HG02884 (cell line): ENCODE results near the gene FMC1.
"Not testable (repeated sequence)": the region's sequence is repeated elsewhere in the genome, so short reads cannot be mapped to it uniquely, and the experiment has no call there.

ENCODE experiments used
- ATAC-seq: cut with Tn5 transposase; IDR thresholded peaks from one replicate; pipeline ENCODE4 v1.9.1; 2021; ENCODE audit warnings: mild to moderate bottlenecking, moderate library complexity; ENCODE audit not compliant: unreplicated experiment

The FMC1 gene

GRCh38 chr7:139340037-139340807, 915 bp upstream of the FMC1 start:
- ATAC-seq: peak; percentile 78

DNA sequence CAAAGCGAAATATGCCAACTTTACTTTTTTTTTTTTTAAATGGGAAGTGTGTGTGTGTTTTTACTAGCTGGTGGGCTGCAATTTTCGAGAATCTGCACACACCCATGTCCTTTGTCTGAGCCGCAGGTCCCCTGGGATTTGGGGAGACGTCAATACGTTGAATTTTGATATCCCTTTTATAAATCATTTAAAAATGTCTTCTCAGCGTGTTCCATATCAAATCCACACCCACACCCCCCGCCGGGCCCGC, 404 bp upstream of the FMC1 start:
- ATAC-seq: no peak

DNA sequence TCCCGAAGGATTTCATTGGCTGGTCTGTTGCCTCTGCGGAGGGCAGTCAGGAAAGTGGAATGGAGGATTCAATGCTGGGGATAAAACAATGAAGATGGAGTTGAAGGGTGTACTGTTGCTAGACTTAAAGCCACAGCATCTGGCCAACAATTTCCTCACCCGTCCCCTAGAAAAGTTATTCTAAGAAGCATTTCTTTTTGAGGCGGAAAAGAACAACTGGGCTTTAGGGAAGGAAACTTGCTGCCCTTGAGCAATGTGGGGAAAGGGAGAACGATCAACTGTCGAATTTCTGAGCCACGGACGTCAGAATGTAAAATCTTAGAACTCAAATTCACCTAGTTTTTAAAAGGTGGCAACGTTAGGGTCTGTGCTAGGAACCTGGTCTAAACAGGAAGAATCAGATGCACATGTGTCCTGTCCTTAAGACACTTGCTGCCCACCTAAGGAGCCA, 664 bp downstream of the FMC1 start:
- no peak for ATAC-seq

- no peak for ATAC-seq
Observed at GRCh38 chr7:139345042-139345441, 3.9 kb downstream of the FMC1 start.

GRCh38 chr7:139351027-139351426, 9.9 kb downstream of the FMC1 start:
- no peak for ATAC-seq

DNA sequence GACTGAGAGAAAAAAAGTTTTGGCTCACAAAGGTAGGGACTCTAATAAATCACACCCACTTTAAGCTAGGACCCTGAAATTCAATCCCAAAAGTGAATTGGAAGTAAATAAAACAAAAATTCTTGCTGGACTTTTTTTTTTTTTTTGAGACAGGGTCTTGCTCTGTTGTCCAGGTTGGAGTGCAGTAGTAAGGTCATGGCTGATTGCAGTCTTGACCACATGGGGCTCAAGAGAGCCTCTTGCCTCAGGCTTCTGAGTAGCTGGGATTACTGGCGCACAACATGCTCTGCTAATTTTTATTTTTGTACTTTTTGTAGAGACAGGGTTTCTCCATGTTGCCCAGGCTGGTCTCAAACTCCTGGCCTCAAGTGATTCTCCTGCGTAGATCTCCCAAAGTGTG, 13.6 kb downstream of the FMC1 start:
- no peak for ATAC-seq

GRCh38 chr7:139355320-139355719, 14.2 kb downstream of the FMC1 start:
- no peak for ATAC-seq

DNA sequence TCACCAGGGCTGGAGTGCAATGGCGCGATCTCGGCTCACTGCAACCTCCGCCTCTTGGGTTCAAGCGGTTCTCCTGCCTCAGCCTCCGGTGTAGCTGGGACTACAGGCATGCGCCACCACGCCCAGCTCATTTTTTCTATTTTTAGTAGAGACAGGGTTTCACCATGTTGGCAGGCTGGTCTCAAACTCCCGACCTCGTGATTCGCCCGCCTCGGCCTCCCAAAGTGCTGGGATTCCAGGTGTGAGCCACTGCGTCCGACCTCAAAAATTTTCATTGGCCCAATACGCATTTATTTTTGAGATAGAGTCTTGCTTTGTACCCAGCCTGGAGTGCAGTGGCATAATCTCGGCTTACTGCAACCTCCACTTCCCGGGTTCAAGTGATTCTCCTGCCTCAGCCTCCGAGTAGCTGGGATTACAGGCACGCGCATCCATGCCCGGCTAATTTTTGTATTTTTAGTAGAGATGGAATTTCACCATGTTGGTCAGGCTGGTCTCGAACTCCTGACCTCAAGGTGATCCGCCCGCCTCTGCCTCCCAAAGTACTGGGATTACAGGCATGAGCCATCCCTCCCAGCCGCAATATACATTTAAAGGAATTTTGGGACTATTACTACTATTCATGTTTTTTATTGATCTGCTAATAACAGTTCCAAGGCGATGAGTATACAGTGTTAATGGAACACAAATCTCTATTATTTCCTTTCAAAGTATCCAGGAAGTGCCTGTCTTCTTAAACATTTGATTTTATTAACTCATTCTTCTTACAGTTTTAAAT, 16.8 kb downstream of the FMC1 start:
- not testable (repeated sequence) for ATAC-seq

DNA sequence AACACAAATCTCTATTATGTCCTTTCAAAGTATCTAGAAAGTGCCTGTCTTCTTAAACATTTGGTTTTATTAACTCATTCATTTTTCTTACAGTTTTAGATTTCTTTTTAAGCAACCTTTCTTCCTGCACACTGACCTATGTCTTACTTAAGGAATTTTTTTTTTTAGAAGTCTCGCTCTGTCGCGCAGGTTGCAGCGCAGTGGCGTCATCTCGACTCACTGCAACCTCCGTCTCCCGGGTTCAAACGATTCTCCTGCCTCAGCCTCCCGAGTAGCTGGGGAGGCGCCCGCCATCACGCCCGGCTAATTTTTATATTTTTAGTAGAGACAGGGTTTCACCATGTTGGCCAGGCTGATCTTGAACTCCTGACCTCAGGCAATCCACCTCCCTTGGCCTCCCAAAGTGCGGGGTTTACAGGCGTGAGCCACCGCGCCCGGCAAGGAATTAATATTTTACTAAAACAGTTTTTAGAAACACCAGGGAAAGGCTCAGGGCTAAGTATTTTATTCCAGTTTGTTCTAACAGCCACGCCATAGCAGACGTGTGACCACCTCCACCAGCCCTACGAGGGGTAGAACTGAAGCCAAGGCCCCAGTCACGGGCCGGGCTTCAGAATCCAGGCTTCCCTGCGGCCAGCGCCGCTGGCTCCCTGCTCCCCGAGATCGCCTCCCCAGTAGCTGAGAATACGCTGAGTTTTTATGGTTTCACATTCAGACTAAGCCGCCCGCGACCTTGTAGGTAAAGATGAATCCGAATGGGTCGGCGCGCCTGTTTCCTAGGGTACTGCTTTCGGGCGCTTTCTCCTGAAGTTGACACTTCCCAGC, 17.6 kb downstream of the FMC1 start:
- peak; percentile 4 for ATAC-seq

GRCh38 chr7:139359366-139360209, 18.5 kb downstream of the FMC1 start, which contains the start of gene LUC7L2:
LUC7L2 (plus strand) TSS chr7:139359894; CDS start chr7:139360262, 368 bp downstream.
- peak; percentile 60 for ATAC-seq

- peak; percentile 65 for ATAC-seq
Observed at GRCh38 chr7:139360210-139360947, 19.2 kb downstream of the FMC1 start.

DNA sequence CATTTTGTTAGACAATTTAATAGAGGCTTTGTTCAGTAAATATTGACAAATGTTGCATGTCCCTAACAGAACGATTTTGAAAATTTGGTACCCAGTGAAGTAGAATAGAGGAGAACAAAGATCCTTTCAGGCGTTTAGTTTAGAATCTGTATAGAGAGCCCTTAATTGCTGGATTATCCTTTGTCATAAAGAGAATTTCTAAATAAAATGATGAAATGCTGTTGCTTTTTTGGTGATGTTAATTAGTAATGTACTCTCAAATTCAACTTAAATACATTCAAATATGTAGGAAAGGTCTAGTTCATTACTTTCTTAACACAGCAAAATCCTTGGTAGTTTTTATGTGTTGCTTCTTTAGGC, 19.8 kb downstream of the FMC1 start:
- no peak for ATAC-seq

DNA sequence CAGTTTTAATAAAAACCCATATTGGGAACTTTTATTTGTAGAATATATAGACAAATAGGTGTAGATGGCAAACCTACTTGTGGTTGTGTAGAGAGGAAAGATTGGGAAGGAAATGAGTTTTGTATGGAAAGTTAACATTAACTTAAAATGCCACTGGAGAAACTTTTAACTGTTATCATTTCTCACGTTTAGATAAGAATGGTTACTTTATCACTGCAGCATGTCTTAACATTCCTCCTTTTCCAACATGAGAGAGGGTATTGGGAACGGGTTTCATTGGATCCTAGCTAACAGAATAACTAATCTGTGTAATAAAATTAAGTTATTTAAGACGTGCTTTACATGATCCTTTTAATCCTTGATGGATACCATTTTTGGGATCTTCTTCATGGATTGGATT, 20.4 kb downstream of the FMC1 start:
- ATAC-seq: no peak

GRCh38 chr7:139362302-139362701, 21.2 kb downstream of the FMC1 start:
- ATAC-seq: no peak

DNA sequence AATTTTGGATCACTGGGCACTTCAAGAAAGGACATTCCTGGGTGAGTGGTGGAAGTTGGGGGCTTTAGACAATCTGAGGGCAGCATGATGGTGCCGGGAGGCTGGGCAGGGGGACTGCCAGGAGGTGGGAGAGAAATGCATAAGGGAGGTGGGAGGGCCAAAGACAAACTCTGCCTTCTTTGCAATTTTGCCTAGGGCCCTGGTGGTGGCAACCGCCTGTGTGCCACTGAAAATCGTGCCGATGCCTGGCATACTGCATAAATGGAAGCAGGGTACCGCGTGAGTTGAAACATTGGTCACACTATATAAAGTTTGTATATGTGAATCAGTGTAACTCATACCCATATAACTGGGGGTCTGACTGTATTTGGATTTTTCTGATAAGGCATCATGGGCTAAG, 21.8 kb downstream of the FMC1 start:
- no peak for ATAC-seq

- ATAC-seq: no peak
Observed at GRCh38 chr7:139365336-139365735, 24.2 kb downstream of the FMC1 start.

DNA sequence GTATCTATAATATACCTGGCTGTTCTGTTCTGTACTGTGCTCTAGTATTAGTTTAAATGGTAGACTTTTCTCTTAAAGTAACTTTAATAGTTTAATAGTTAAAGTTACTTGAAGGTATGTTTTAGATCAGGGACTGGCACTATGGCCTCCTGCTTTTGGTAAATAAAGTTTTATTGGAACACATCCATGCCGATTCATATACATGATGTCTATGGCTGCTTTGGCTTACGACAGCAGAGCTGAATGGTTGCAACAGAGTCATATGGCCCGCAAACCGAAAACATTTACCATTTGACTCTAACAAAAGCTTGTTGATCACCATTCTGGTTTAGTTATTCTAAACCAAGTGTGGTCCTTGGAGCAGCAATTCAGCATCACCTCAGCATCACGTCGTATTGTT, 25.3 kb downstream of the FMC1 start:
- ATAC-seq: no peak

DNA sequence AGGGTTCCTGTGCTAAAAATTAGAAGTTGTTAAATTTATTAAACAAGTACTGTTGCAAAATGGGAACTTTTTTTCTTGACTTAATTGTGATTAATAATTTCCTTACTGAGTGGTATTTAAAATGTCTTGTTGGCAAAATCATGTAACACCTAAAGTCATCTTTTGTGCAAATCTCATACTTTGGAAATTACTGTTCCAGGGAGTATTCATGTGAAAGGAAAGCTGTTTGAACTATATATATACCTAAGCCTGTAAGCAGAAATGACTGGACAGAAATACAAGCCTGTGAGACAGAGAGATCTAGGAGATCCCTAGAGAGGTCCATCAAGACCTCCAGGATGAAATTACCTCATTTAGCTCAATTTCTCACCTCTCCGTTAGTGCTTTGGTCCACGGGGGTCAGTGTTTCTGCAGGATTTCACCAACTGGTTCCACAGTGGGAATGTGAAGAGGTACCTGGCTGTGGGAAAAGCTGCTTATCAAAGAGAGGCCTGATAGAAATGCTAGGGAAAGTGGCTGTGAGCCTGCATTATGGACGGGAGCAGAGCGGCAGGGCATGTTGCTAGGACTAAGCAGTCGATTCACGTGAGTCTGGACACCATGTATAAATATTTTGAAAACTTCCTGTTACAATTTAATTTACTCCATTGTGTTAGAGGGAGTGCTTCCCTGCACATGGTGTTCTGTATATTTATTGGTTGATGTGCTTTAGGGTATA, 26.5 kb downstream of the FMC1 start:
- ATAC-seq: no peak

- ATAC-seq: no peak
Observed at GRCh38 chr7:139370301-139370942, 29.3 kb downstream of the FMC1 start.
